Activated naive CD4-positive, alpha-beta T cell treated with anti-CD3 and anti-CD28 coated beads for 36 hours (primary cell): Measurements from ENCODE around the gene HBE1. TPM values are rescaled to one million over a fixed set of nuclear protein-coding genes. Genes with fewer than 3 reads are reported as not detected.

Source experiments
- CTCF ChIA-PET: fragments of 350-600 bp; sonication (Branson Sonifier 250); formaldehyde crosslinking; loops from one replicate; lab custom pipeline; 2021; ENCODE audit warnings: antibody characterized with exemption; lab: Charles Lee
- DNase-seq: peaks from one replicate; pipeline ENCODE4 v3.0.0-alpha.2; 2020
- H3K27ac Mint-ChIP-seq: one replicate; pipeline ENCODE4 v1.8.0; 2021; ENCODE audit warnings: mild to moderate bottlenecking, mixed read lengths
- H3K27me3 Mint-ChIP-seq: one replicate; pipeline ENCODE4 v1.8.0; 2021; ENCODE audit warnings: low read depth, mixed read lengths
- H3K36me3 Mint-ChIP-seq: one replicate; pipeline ENCODE4 v1.8.0; 2021; ENCODE audit warnings: low read depth, mixed read lengths
- H3K4me1 Mint-ChIP-seq: one replicate; pipeline ENCODE4 v1.8.0; 2021; ENCODE audit warnings: low read depth, mixed read lengths
- H3K4me3 Mint-ChIP-seq: one replicate; pipeline ENCODE4 v1.8.0; 2021; ENCODE audit warnings: mild to moderate bottlenecking, moderate library complexity, mixed read lengths
- H3K9me3 Mint-ChIP-seq: one replicate; pipeline ENCODE4 v1.8.0; 2021; ENCODE audit warnings: mixed read lengths
- intact Hi-C: fragments of 100-400 bp; cut with micrococcal nuclease; formaldehyde crosslinking; loops from one replicate; pipeline ENCODE4 v1.15.1; 2023
- total RNA-seq, 2 experiments: library from RNA; stranded (reverse); gene quantifications; one replicate each; pipeline ENCODE4 v1.2.3, GENCODE V29; 2021

The HBE1 gene
- total RNA-seq, 2 experiments from 2014 or later = not detected

GRCh38 chr11:5235364-5236095 is 34.2 kb downstream of the HBE1 start:
- Mint-ChIP-seq H3K36me3 (no peaks in the 10 kb centered on the region), H3K27ac (no peak overlapping the region), H3K4me1 (no peaks in the 10 kb centered on the region), H3K9me3 (no peaks in the 10 kb centered on the region), H3K4me3 (no peak overlapping the region), H3K27me3 (peaks cover 12% of the 10 kb centered on the region)
- intact Hi-C loops = no loop called here
- no peak for DNase-seq
- CTCF ChIA-PET = no interaction called here

- no peak within 1 kb of the TSS for H3K27ac Mint-ChIP-seq
- CTCF ChIA-PET = no interaction called here
- H3K36me3 Mint-ChIP-seq = no peaks in the 10 kb centered on the region
- H3K4me3 Mint-ChIP-seq = no peak within 1 kb of the TSS
- H3K27me3 Mint-ChIP-seq = peaks cover 6% of the 10 kb centered on the region
- DNase-seq = no peak
- no peaks in the 10 kb centered on the region for H3K4me1 Mint-ChIP-seq
- intact Hi-C loops = no loop called here
- no peaks in the 10 kb centered on the region for H3K9me3 Mint-ChIP-seq
Observed at GRCh38 chr11:5234381-5234834, 35.3 kb downstream of the HBE1 start, which contains the start of gene HBD. HBD (minus strand) TSS chr11:5234483; CDS start chr11:5234433, 50 bp downstream.

- no peak overlapping the region for H3K27ac Mint-ChIP-seq
- H3K9me3 Mint-ChIP-seq = no peaks in the 10 kb centered on the region
- DNase-seq = no peak
- H3K4me3 Mint-ChIP-seq = no peak overlapping the region
- H3K36me3 Mint-ChIP-seq = no peaks in the 10 kb centered on the region
- H3K4me1 Mint-ChIP-seq = no peaks in the 10 kb centered on the region
- CTCF ChIA-PET = no interaction called here
- peaks cover 6% of the 10 kb centered on the region for H3K27me3 Mint-ChIP-seq
- intact Hi-C loops = no loop called here
Observed at GRCh38 chr11:5233307-5233706, 36.4 kb downstream of the HBE1 start.

- H3K27me3 Mint-ChIP-seq = peaks cover 6% of the 10 kb centered on the region
- CTCF ChIA-PET = no interaction called here
- no peaks in the 10 kb centered on the region for H3K4me1 Mint-ChIP-seq
- H3K9me3 Mint-ChIP-seq = no peaks in the 10 kb centered on the region
- no peaks in the 10 kb centered on the region for H3K36me3 Mint-ChIP-seq
- H3K4me3 Mint-ChIP-seq = no peak overlapping the region
- intact Hi-C loops = no loop called here
- H3K27ac Mint-ChIP-seq = no peak overlapping the region
- DNase-seq = no peak
Observed at GRCh38 chr11:5232821-5233220, 36.9 kb downstream of the HBE1 start.

GRCh38 chr11:5232176-5232575 is 37.6 kb downstream of the HBE1 start:
- H3K27ac Mint-ChIP-seq = no peak overlapping the region
- H3K4me1 Mint-ChIP-seq = no peaks in the 10 kb centered on the region
- CTCF ChIA-PET = no interaction called here
- H3K36me3 Mint-ChIP-seq = no peaks in the 10 kb centered on the region
- peaks cover 4% of the 10 kb centered on the region for H3K27me3 Mint-ChIP-seq
- H3K4me3 Mint-ChIP-seq = no peak overlapping the region
- DNase-seq = no peak
- H3K9me3 Mint-ChIP-seq = no peaks in the 10 kb centered on the region
- intact Hi-C loops = no loop called here

- intact Hi-C loops = no loop called here
- Mint-ChIP-seq H3K4me3 (no peak overlapping the region), H3K27me3 (peaks cover 4% of the 10 kb centered on the region), H3K9me3 (no peaks in the 10 kb centered on the region), H3K4me1 (no peaks in the 10 kb centered on the region), H3K36me3 (no peaks in the 10 kb centered on the region), H3K27ac (no peak overlapping the region)
- CTCF ChIA-PET = no interaction called here
- no peak for DNase-seq
Observed at GRCh38 chr11:5231111-5231510, 38.6 kb downstream of the HBE1 start.

GRCh38 chr11:5230266-5230665 is 39.5 kb downstream of the HBE1 start:
- Mint-ChIP-seq H3K27me3 (peaks cover 2% of the 10 kb centered on the region), H3K27ac (no peak overlapping the region), H3K4me1 (no peaks in the 10 kb centered on the region), H3K4me3 (no peak overlapping the region), H3K9me3 (no peaks in the 10 kb centered on the region), H3K36me3 (no peaks in the 10 kb centered on the region)
- intact Hi-C loops = no loop called here
- CTCF ChIA-PET = no interaction called here
- no peak for DNase-seq

GRCh38 chr11:5229796-5230195 is 39.9 kb downstream of the HBE1 start:
- intact Hi-C loops = no loop called here
- H3K4me3 Mint-ChIP-seq = no peak overlapping the region
- H3K9me3 Mint-ChIP-seq = no peaks in the 10 kb centered on the region
- CTCF ChIA-PET = no interaction called here
- H3K27me3 Mint-ChIP-seq = no peaks in the 10 kb centered on the region
- no peaks in the 10 kb centered on the region for H3K4me1 Mint-ChIP-seq
- no peaks in the 10 kb centered on the region for H3K36me3 Mint-ChIP-seq
- DNase-seq = no peak
- H3K27ac Mint-ChIP-seq = no peak overlapping the region

- CTCF ChIA-PET = no interaction called here
- DNase-seq = no peak
- no peaks in the 10 kb centered on the region for H3K4me1 Mint-ChIP-seq
- H3K27me3 Mint-ChIP-seq = no peaks in the 10 kb centered on the region
- no peaks in the 10 kb centered on the region for H3K9me3 Mint-ChIP-seq
- intact Hi-C loops = no loop called here
- no peaks in the 10 kb centered on the region for H3K36me3 Mint-ChIP-seq
- H3K27ac Mint-ChIP-seq = no peak overlapping the region
- no peak overlapping the region for H3K4me3 Mint-ChIP-seq
Observed at GRCh38 chr11:5229356-5229755, 40.4 kb downstream of the HBE1 start.

GRCh38 chr11:5228124-5228523 is 41.6 kb downstream of the HBE1 start:
- Mint-ChIP-seq H3K36me3 (no peaks in the 10 kb centered on the region), H3K27me3 (no peaks in the 10 kb centered on the region), H3K4me3 (no peak overlapping the region), H3K9me3 (no peaks in the 10 kb centered on the region), H3K27ac (no peak overlapping the region), H3K4me1 (no peaks in the 10 kb centered on the region)
- CTCF ChIA-PET = no interaction called here
- intact Hi-C loops = no loop called here
- DNase-seq = no peak

- no peaks in the 10 kb centered on the region for H3K27me3 Mint-ChIP-seq
- no peaks in the 10 kb centered on the region for H3K4me1 Mint-ChIP-seq
Observed at GRCh38 chr11:5227681-5228080, 42.1 kb downstream of the HBE1 start.

GRCh38 chr11:5226732-5227310 is 42.9 kb downstream of the HBE1 start, which contains the start of gene HBB:
HBB (minus strand) TSS chr11:5227071; CDS start chr11:5227021, 50 bp downstream.
- H3K4me1 Mint-ChIP-seq = no peaks in the 10 kb centered on the region
- H3K27ac Mint-ChIP-seq = no peak within 1 kb of the TSS
- DNase-seq = no peak
- CTCF ChIA-PET = no interaction called here
- H3K9me3 Mint-ChIP-seq = no peaks in the 10 kb centered on the region
- intact Hi-C loops = no loop called here
- no peaks in the 10 kb centered on the region for H3K27me3 Mint-ChIP-seq
- H3K36me3 Mint-ChIP-seq = no peaks in the 10 kb centered on the region
- H3K4me3 Mint-ChIP-seq = no peak within 1 kb of the TSS

More at GRCh38 chr11:5227681-5228080, 42.1 kb downstream of the HBE1 start:
- Mint-ChIP-seq H3K4me3 (no peak overlapping the region), H3K9me3 (no peaks in the 10 kb centered on the region), H3K36me3 (no peaks in the 10 kb centered on the region), H3K27ac (no peak overlapping the region)
- no peak for DNase-seq
- intact Hi-C loops = no loop called here
- CTCF ChIA-PET = no interaction called here

GRCh38 chr11:5225480-5225871 is 44.3 kb downstream of the HBE1 start:
- intact Hi-C loops = no loop called here
- Mint-ChIP-seq H3K27ac (no peak overlapping the region), H3K4me3 (no peak overlapping the region), H3K36me3 (no peaks in the 10 kb centered on the region), H3K4me1 (no peaks in the 10 kb centered on the region), H3K9me3 (no peaks in the 10 kb centered on the region), H3K27me3 (no peaks in the 10 kb centered on the region)
- CTCF ChIA-PET = no interaction called here
- no peak for DNase-seq
